Measurements from ENCODE around the gene DCDC2C.

DNA sequence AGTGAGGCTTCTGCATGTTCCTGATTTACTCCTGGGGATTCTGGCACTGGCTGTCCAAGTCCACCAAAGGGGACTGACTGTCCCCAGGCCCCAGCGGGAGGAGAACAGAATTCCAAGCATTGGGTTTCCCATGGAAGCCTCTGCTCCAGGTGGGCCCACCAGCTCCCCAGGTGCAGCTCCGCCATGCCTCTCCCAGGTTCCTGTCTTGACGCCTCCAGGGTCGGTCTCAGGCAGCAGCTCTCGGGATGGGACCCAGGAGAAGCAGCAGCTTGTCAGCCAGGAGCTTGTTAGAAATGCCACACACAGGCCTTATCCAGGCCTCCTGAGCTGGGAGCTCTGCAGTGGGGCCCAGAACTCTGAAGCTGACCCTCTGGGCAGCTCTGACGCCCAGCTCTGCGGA, 47.9 kb downstream of the DCDC2C start:
- TF ChIP-seq CTCF (conservative IDR thresholded peaks at IDR 0.05; ENCODE audit: low read depth, low read length), result no peak
- TF ChIP-seq SMC3 (IDR thresholded peaks at IDR 0.05; ENCODE audit: low read depth, low read length), result no peak
- TF ChIP-seq NFE2L2 (IDR thresholded peaks at IDR 0.05; ENCODE audit: low read depth, low read length), result no peak
